Stomach (tissue), 4 donors: ENCODE data around the gene KIRREL1.

Experiments used
- POLR2AphosphoS5 ChIP-seq, 3 donors: sonication (generic); formaldehyde crosslinking; IDR thresholded peaks; one replicate each; pipeline ENCODE4 v1.6.1; 2016; ENCODE audit warnings: antibody characterized with exemption in 3 of 3
- TF ChIP-seq, protein P1 (sequence below), 7 experiments: fragments of 450-650 bp in 4 of 7; fragments of 200-600 bp in 3 of 7; sonication (generic) in 3 of 7; IDR thresholded peaks; one replicate each; pipeline ENCODE4 v1.5.1; 2016 to 2019; ENCODE audit warnings: antibody characterized with exemption in 7 of 7, control low read depth in 2 of 7, mild to moderate bottlenecking in 1 of 7

DNA sequence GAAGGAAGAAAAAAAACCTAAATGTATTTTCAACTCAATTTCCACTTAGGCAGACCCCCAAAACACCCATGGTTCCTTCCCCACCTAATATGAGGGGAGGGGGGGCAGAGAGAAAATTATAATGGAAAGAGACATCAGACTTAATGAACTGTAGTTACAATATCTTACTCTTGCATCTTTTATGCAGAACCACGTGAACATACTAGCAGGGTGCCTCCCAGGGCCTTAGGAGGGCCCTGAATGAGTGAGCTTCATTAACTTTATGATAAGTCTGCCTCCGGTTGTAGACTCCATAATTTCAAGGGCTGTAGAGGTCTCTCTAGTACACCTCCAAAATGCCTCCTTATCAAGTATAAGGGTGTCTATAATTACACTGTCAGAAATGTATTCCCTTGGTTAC, 11.3 kb upstream of the KIRREL1 start:
- TF ChIP-seq, protein P1, sequence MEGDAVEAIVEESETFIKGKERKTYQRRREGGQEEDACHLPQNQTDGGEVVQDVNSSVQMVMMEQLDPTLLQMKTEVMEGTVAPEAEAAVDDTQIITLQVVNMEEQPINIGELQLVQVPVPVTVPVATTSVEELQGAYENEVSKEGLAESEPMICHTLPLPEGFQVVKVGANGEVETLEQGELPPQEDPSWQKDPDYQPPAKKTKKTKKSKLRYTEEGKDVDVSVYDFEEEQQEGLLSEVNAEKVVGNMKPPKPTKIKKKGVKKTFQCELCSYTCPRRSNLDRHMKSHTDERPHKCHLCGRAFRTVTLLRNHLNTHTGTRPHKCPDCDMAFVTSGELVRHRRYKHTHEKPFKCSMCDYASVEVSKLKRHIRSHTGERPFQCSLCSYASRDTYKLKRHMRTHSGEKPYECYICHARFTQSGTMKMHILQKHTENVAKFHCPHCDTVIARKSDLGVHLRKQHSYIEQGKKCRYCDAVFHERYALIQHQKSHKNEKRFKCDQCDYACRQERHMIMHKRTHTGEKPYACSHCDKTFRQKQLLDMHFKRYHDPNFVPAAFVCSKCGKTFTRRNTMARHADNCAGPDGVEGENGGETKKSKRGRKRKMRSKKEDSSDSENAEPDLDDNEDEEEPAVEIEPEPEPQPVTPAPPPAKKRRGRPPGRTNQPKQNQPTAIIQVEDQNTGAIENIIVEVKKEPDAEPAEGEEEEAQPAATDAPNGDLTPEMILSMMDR (IDR thresholded peaks at IDR 0.05), result no peak
- no peak for TF ChIP-seq POLR2AphosphoS5 (IDR thresholded peaks at IDR 0.05)
